MCF 10A (cell line): ENCODE measurements around the gene SAMD14. TPM values are rescaled to one million over a fixed set of nuclear protein-coding genes. Genes with fewer than 3 reads are reported as not detected.
A peak's percentile ranks its signal among the peaks of the same experiment; 100 is the strongest.

Experiments used
- BruUV-seq: library from RNA; stranded (reverse); fragments of 400-500 nt; replicated peaks from 2 replicates; lab custom pipeline; 2021; lab: Mats Ljungman, UMichigan
- CTCF ChIA-PET: fragments of 300-600 bp; sonication (Branson Sonifier 250); formaldehyde crosslinking; extraction: SDS; loops from one replicate; lab custom pipeline; 2021; ENCODE audit warnings: antibody characterized with exemption, inconsistent platforms; lab: Yijun Ruan, JAX
- POLR2A ChIA-PET: fragments of 300-600, 350-650 bp; sonication (Branson Sonifier 250); formaldehyde crosslinking; extraction: SDS; loops from one replicate; lab custom pipeline; 2020; ENCODE audit warnings: antibody characterized with exemption, inconsistent platforms; lab: Yijun Ruan, JAX
- DNase-seq: peaks from one replicate; pipeline ENCODE4 v3.0.0-alpha.2; 2018; ENCODE audit not compliant: unreplicated experiment
- H3K27ac Mint-ChIP-seq: one replicate; pipeline ENCODE4 v1.8.0; 2022; ENCODE audit warnings: mild to moderate bottlenecking, low read depth, mixed read lengths; ENCODE audit not compliant: unreplicated experiment
- H3K27me3 Mint-ChIP-seq: one replicate; pipeline ENCODE4 v1.8.0; 2022; ENCODE audit warnings: mixed read lengths; ENCODE audit not compliant: insufficient read depth, unreplicated experiment
- H3K36me3 Mint-ChIP-seq: one replicate; pipeline ENCODE4 v1.8.0; 2022; ENCODE audit warnings: mild to moderate bottlenecking, moderate library complexity, mixed read lengths; ENCODE audit not compliant: insufficient read depth, unreplicated experiment
- H3K4me1 Mint-ChIP-seq: one replicate; pipeline ENCODE4 v1.8.0; 2022; ENCODE audit warnings: mixed read lengths; ENCODE audit not compliant: insufficient read depth, unreplicated experiment
- H3K4me3 Mint-ChIP-seq: one replicate; pipeline ENCODE4 v1.8.0; 2022; ENCODE audit warnings: mild to moderate bottlenecking, moderate library complexity, mixed read lengths; ENCODE audit not compliant: unreplicated experiment
- H3K9me3 Mint-ChIP-seq: one replicate; pipeline ENCODE4 v1.8.0; 2022; ENCODE audit warnings: mixed read lengths; ENCODE audit not compliant: unreplicated experiment
- CTCF ChIP-seq: fragments of 200-600 bp; IDR thresholded peaks from one replicate; pipeline ENCODE4 v1.8.0; 2022; ENCODE audit warnings: antibody characterized with exemption, mild to moderate bottlenecking; ENCODE audit not compliant: unreplicated experiment
- intact Hi-C: fragments of 100-400 bp; cut with micrococcal nuclease; formaldehyde crosslinking; loops from 2 replicates; pipeline ENCODE4 v1.14.1; 2022
- total RNA-seq: library from RNA; stranded (reverse); gene quantifications from 2 replicates; pipeline ENCODE4 v1.2.3, GENCODE V29; 2022

Gene SAMD14
- total RNA-seq, 1 experiment from 2014 or later, result 0.09 TPM

- intact Hi-C loops, result no loop called here
Observed at GRCh38 chr17:50080096-50080480, 49.9 kb downstream of the SAMD14 start.

GRCh38 chr17:50079334-50080095 lies 50.4 kb downstream of the SAMD14 start:
- peak; percentile 74 for DNase-seq
- intact Hi-C loops, result no loop called here
- Mint-ChIP-seq H3K36me3 (peaks cover 96% of the 10 kb centered on the region), H3K27me3 (no peaks in the 10 kb centered on the region), H3K27ac (peak overlapping the region; percentile 43), H3K4me3 (no peak overlapping the region), H3K4me1 (peaks cover 12% of the 10 kb centered on the region), H3K9me3 (no peaks in the 10 kb centered on the region)
- peak; percentile 54 for TF ChIP-seq CTCF
- ChIA-PET POLR2A (interaction anchor here (1.1 to 4.7 kb wide), 5 partner anchors 12 to 24 kb away, joined by 3 to 29 read pairs (median 4); partner anchors contain the start of gene ITGA3), CTCF (interaction anchor here (0.5 to 3.6 kb wide), 11 partner anchors 8 to 90 kb away, joined by 3 to 28 read pairs (median 5); no protein-coding TSS in a partner anchor)
- no TSS peak for BruUV-seq

More at GRCh38 chr17:50080096-50080480, 49.9 kb downstream of the SAMD14 start:
- no peaks in the 10 kb centered on the region for H3K27me3 Mint-ChIP-seq
- no peaks in the 10 kb centered on the region for H3K9me3 Mint-ChIP-seq
- CTCF ChIA-PET, result interaction anchor here (0.5 to 3.6 kb wide), 10 partner anchors 8 to 90 kb away, joined by 3 to 28 read pairs (median 6); no protein-coding TSS in a partner anchor
- no peak for DNase-seq
- H3K36me3 Mint-ChIP-seq, result peaks cover 94% of the 10 kb centered on the region
- no peak overlapping the region for H3K4me3 Mint-ChIP-seq
- no peak for TF ChIP-seq CTCF
- BruUV-seq, result no TSS peak
- H3K4me1 Mint-ChIP-seq, result peaks cover 12% of the 10 kb centered on the region
- peak overlapping the region; percentile 43 for H3K27ac Mint-ChIP-seq
- POLR2A ChIA-PET, result interaction anchor here (1.1 to 4.7 kb wide), 5 partner anchors 12 to 24 kb away, joined by 3 to 29 read pairs (median 6); partner anchors contain the start of gene ITGA3

GRCh38 chr17:50078430-50078829 lies 51.5 kb downstream of the SAMD14 start:
- peaks cover 96% of the 10 kb centered on the region for H3K36me3 Mint-ChIP-seq
- H3K27ac Mint-ChIP-seq, result no peak overlapping the region
- ChIA-PET CTCF (interaction anchor here (0.6 to 3.6 kb wide), 8 partner anchors 9 to 51 kb away, joined by 3 to 28 read pairs (median 9); partner anchors contain the start of gene ITGA3), POLR2A (interaction anchor here (1.1 to 4.7 kb wide), 8 partner anchors 8 to 51 kb away, joined by 3 to 29 read pairs (median 4); partner anchors contain the start of gene ITGA3)
- peaks cover 12% of the 10 kb centered on the region for H3K4me1 Mint-ChIP-seq
- BruUV-seq, result TSS peak; percentile 17
- TF ChIP-seq CTCF, result no peak
- intact Hi-C loops, result no loop called here
- H3K9me3 Mint-ChIP-seq, result no peaks in the 10 kb centered on the region
- no peaks in the 10 kb centered on the region for H3K27me3 Mint-ChIP-seq
- DNase-seq, result no peak
- no peak overlapping the region for H3K4me3 Mint-ChIP-seq

GRCh38 chr17:50076591-50077235 lies 53.2 kb downstream of the SAMD14 start:
- ChIA-PET CTCF (interaction anchor here (2.9 to 3.6 kb wide), 3 partner anchors 11 to 20 kb away, joined by 12 to 28 read pairs (median 21); partner anchors contain the start of gene ITGA3), POLR2A (interaction anchor here (1.8 to 2.3 kb wide), 3 partner anchors 9 to 48 kb away, joined by 4 to 6 read pairs (median 5); no protein-coding TSS in a partner anchor)
- DNase-seq, result no peak
- BruUV-seq, result no TSS peak
- no peak overlapping the region for H3K4me3 Mint-ChIP-seq
- peaks cover 12% of the 10 kb centered on the region for H3K4me1 Mint-ChIP-seq
- intact Hi-C loops, result no loop called here
- TF ChIP-seq CTCF, result no peak
- peaks cover 99% of the 10 kb centered on the region for H3K36me3 Mint-ChIP-seq
- no peaks in the 10 kb centered on the region for H3K27me3 Mint-ChIP-seq
- peak overlapping the region; percentile 12 for H3K27ac Mint-ChIP-seq
- H3K9me3 Mint-ChIP-seq, result no peaks in the 10 kb centered on the region
